SK-N-SH (cell line): Measurements from ENCODE around the gene PRF1. TPM values are rescaled to one million over a fixed set of nuclear protein-coding genes. Genes with fewer than 3 reads are reported as not detected.

ENCODE experiments used
- CTCF ChIA-PET: fragments of 300-600, 350-600 bp; formaldehyde crosslinking; extraction: SDS; loops from one replicate; lab custom pipeline; 2021; lab: Yijun Ruan, JAX
- POLR2A ChIA-PET: fragments of 350-600 bp; sonication (Branson Sonifier 250); formaldehyde crosslinking; extraction: SDS; loops from one replicate; lab custom pipeline; 2020; ENCODE audit warnings: antibody characterized with exemption, inconsistent platforms; lab: Yijun Ruan, JAX
- DNase-seq: peaks from one replicate; pipeline ENCODE4 v3.0.0; 2012
- H2AFZ ChIP-seq: fragments of 200-600 bp; sonication (generic); 2 replicates; pipeline ENCODE4 v1.8.1; 2016; ENCODE audit warnings: antibody characterized with exemption, mild to moderate bottlenecking, low read depth
- H3F3A ChIP-seq: fragments of 200-600 bp; sonication (generic); replicated peaks from 2 replicates; pipeline ENCODE3; 2016; ENCODE audit warnings: antibody characterized with exemption, mild to moderate bottlenecking; ENCODE audit not compliant: insufficient read depth
- H3K27ac ChIP-seq, 2 experiments: fragments of 200-500 bp in 1 of 2; fragments of 200-600 bp in 1 of 2; sonication (Bioruptor generic) in 1 of 2; sonication (generic), shearing (Covaris generic) in 1 of 2; 2 replicates each; pipeline versions ENCODE4 v1.5.1 to v1.6.1; 2014 to 2016; ENCODE audit warnings: low read depth in 2 of 2, inconsistent platforms in 1 of 2, low read length in 1 of 2, mild to moderate bottlenecking in 1 of 2, mixed read lengths in 1 of 2
- H3K27me3 ChIP-seq: fragments of 200-600 bp; sonication (generic), shearing (Covaris generic); 2 replicates; pipeline ENCODE4 v1.6.1; 2016; ENCODE audit warnings: mixed run types; ENCODE audit not compliant: insufficient read depth
- H3K36me3 ChIP-seq, 2 experiments: fragments of 200-500 bp in 1 of 2; fragments of 200-600 bp in 1 of 2; sonication (Bioruptor generic) in 1 of 2; sonication (generic) in 1 of 2; replicated peaks in 1 of 2; 2 replicates each; pipeline versions ENCODE3 to v1.5.1; 2014 to 2016; ENCODE audit warnings: low read length in 1 of 2, mild to moderate bottlenecking in 1 of 2; ENCODE audit not compliant: insufficient read depth in 2 of 2, control insufficient read depth in 1 of 2
- H3K4me1 ChIP-seq, 2 experiments: fragments of 200-500 bp in 1 of 2; fragments of 200-600 bp in 1 of 2; sonication (Bioruptor generic) in 1 of 2; sonication (generic), shearing (Covaris generic) in 1 of 2; 2 replicates each; pipeline versions ENCODE4 v1.5.1 to v1.6.1; 2014 to 2016; ENCODE audit warnings: low read depth in 1 of 2, low read length in 1 of 2, mixed run types in 1 of 2; ENCODE audit not compliant: insufficient read depth in 2 of 2, control insufficient read depth in 1 of 2
- H3K4me2 ChIP-seq: fragments of 200-600 bp; sonication (generic), shearing (Covaris generic); 2 replicates; pipeline ENCODE4 v1.6.1; 2017; ENCODE audit warnings: mixed run types
- H3K4me3 ChIP-seq, 2 experiments: fragments of 200-500 bp in 1 of 2; fragments of 200-600 bp in 1 of 2; sonication (Bioruptor generic) in 1 of 2; sonication (generic), shearing (Covaris generic) in 1 of 2; 2 replicates each; pipeline versions ENCODE4 v1.5.1 to v1.8.1; 2014 to 2016; ENCODE audit warnings: low read depth in 2 of 2, inconsistent platforms in 1 of 2, low read length in 1 of 2, mild to moderate bottlenecking in 1 of 2, mixed read lengths in 1 of 2, moderate library complexity in 1 of 2
- H3K79me2 ChIP-seq: fragments of 200-600 bp; sonication (generic); 2 replicates; pipeline ENCODE4 v1.8.1; 2017; ENCODE audit warnings: mild to moderate bottlenecking; ENCODE audit not compliant: insufficient read depth
- H3K9ac ChIP-seq: fragments of 200-600 bp; sonication (generic); 2 replicates; pipeline ENCODE4 v1.6.1; 2017; ENCODE audit warnings: mixed run types
- H3K9me2 ChIP-seq: fragments of 200-600 bp; sonication (generic); 2 replicates; pipeline ENCODE4 v1.6.1; 2017; ENCODE audit warnings: mixed run types
- H3K9me3 ChIP-seq: fragments of 200-600 bp; sonication (generic); 2 replicates; pipeline ENCODE4 v1.6.1; 2017; ENCODE audit warnings: mixed run types, mild to moderate bottlenecking, moderate library complexity
- H4K20me1 ChIP-seq: fragments of 200-600 bp; sonication (generic); 2 replicates; pipeline ENCODE4 v1.6.1; 2017; ENCODE audit warnings: mild to moderate bottlenecking, mixed run types; ENCODE audit not compliant: insufficient read depth
- CHD2 ChIP-seq: fragments of 150-350 bp; IDR thresholded peaks from 2 replicates; pipeline ENCODE4 v1.6.1; 2018; ENCODE audit warnings: low read length; ENCODE audit not compliant: partially characterized antibody
- EP300 ChIP-seq, 2 experiments: IDR thresholded peaks; 2 replicates each; pipeline versions ENCODE4 v1.4.0 to v1.6.1; 2012; ENCODE audit warnings: borderline replicate concordance in 1 of 2, low read depth in 1 of 2, low read length in 1 of 2
- EZH2phosphoT487 ChIP-seq: fragments of 200-600 bp; sonication (generic); IDR thresholded peaks from 2 replicates; pipeline ENCODE4 v1.6.1; 2017; ENCODE audit warnings: low read depth, mixed run types, mild to moderate bottlenecking, antibody characterized with exemption, moderate library complexity, borderline replicate concordance
- FOSL2 ChIP-seq: IDR thresholded peaks from 2 replicates; pipeline ENCODE4 v1.4.0; 2012; ENCODE audit warnings: low read depth, mild to moderate bottlenecking, moderate library complexity, borderline replicate concordance
- GABPA ChIP-seq: IDR thresholded peaks from 2 replicates; pipeline ENCODE4 v1.4.0; 2012; ENCODE audit warnings: low read depth, mild to moderate bottlenecking
- GATA2 ChIP-seq: sonication (generic); formaldehyde crosslinking; IDR thresholded peaks from 2 replicates; pipeline ENCODE4 v1.5.0; 2020; ENCODE audit warnings: mild to moderate bottlenecking, missing genetic modification reagents
- JUND ChIP-seq: IDR thresholded peaks from 2 replicates; pipeline ENCODE4 v1.4.0; 2012
- MEF2A ChIP-seq: IDR thresholded peaks from 2 replicates; pipeline ENCODE4 v1.4.0; 2012; ENCODE audit warnings: low read depth, borderline replicate concordance
- MXI1 ChIP-seq: IDR thresholded peaks from 2 replicates; pipeline ENCODE4 v1.6.1; 2012; ENCODE audit warnings: mild to moderate bottlenecking, low read depth, low read length, improper control_type of control experiment
- NFIC ChIP-seq: IDR thresholded peaks from 2 replicates; pipeline ENCODE4 v1.4.0; 2012; ENCODE audit warnings: borderline replicate concordance
- NRF1 ChIP-seq: IDR thresholded peaks from 2 replicates; pipeline ENCODE4 v1.6.1; 2012; ENCODE audit warnings: low read depth, mild to moderate bottlenecking, low read length
- POLR2AphosphoS5 ChIP-seq: IDR thresholded peaks from 2 replicates; pipeline ENCODE4 v1.6.1; 2012; ENCODE audit warnings: low read depth, low read length
- RCOR1 ChIP-seq: fragments of 150-350 bp; IDR thresholded peaks from 2 replicates; pipeline ENCODE4 v1.6.1; 2017; ENCODE audit warnings: antibody characterized with exemption, low read length
- TEAD4 ChIP-seq: IDR thresholded peaks from 2 replicates; pipeline ENCODE4 v1.4.0; 2012; ENCODE audit warnings: mild to moderate bottlenecking, borderline replicate concordance; ENCODE audit not compliant: insufficient read depth
- YY1 ChIP-seq: IDR thresholded peaks from 2 replicates; pipeline ENCODE4 v1.4.0; 2012; ENCODE audit warnings: low read depth, mild to moderate bottlenecking
- WGBS: methylation state at CpG from one replicate; pipeline ENCODE4 v1.1.6; 2017; ENCODE audit warnings: low lambda C conversion rate; 5-methylcytosine and 5-hydroxymethylcytosine counted together
- polyA plus RNA-seq, 3 experiments: library from polyadenylated mRNA; depleted of rRNA; stranded (reverse); fragments of >200 nt; gene quantifications; 2 replicates each; pipeline ENCODE4 v1.2.3, GENCODE V29; 2012
- TF ChIP-seq, protein P1 (sequence below): IDR thresholded peaks from 2 replicates; pipeline ENCODE4 v1.4.0; 2012; ENCODE audit warnings: low read depth, borderline replicate concordance
- TF ChIP-seq, protein P2 (sequence below): fragments of 150-350 bp; IDR thresholded peaks from 2 replicates; pipeline ENCODE4 v1.6.1; 2017; ENCODE audit warnings: antibody characterized with exemption, low read length, low read depth, borderline replicate concordance
- TF ChIP-seq, protein P3 (sequence below): IDR thresholded peaks from 2 replicates; pipeline ENCODE4; 2012
- TF ChIP-seq, protein P4 (sequence below): IDR thresholded peaks from 2 replicates; pipeline ENCODE4 v1.4.0; 2012; ENCODE audit warnings: low read depth
- TF ChIP-seq, protein P5 (sequence below): IDR thresholded peaks from 2 replicates; pipeline ENCODE4 v1.6.1; 2012; ENCODE audit warnings: mild to moderate bottlenecking, low read depth, low read length, moderate library complexity

Gene PRF1
- polyA plus RNA-seq, 1 of the 3 experiments (the other 2 are of a cell fraction) = not detected

DNA sequence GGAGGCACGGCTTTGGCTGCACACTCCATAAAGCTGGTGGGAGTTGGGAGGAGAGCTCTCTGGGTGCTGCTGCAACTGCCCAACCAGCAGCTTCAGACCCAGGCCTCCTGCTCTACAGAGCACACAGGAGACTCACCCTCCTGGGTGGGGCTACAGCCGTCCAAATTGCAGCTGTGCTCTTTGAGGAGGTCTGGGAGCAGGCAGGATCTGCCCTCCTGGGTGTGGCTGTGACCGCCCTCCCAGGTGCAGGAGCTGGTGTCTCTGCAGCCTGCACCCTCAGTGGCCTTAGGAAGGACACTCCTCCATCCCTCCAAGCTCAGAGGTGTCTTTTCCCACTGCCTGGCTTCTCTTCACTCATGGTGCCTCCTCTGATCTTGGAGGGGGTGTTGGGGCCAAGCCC is 20.0 kb upstream of the PRF1 start:
- Histone ChIP-seq H3K4me3 (no peak overlapping the region), H3F3A (no peaks in the 10 kb centered on the region), H3K9ac (no peak overlapping the region), H3K4me2 (no peak overlapping the region), H3K4me1 (no peaks in the 10 kb centered on the region), H3K9me3 (peaks cover 7% of the 10 kb centered on the region; the same call in 1 of the 2 replicates), H3K27ac (no peak overlapping the region), H2AFZ (no peak overlapping the region), H3K36me3 (no peaks in the 10 kb centered on the region), H3K79me2 (no peaks in the 10 kb centered on the region), H4K20me1 (no peaks in the 10 kb centered on the region), H3K9me2 (no peaks in the 10 kb centered on the region), H3K27me3 (no peaks in the 10 kb centered on the region)
- WGBS = 57% methylated on average over 1 of the region's 3 CpGs
- CTCF ChIA-PET = no interaction called here
- DNase-seq = no peak
- POLR2A ChIA-PET = no interaction called here
- no peak for TF ChIP-seq YY1
- TF ChIP-seq, protein P1, sequence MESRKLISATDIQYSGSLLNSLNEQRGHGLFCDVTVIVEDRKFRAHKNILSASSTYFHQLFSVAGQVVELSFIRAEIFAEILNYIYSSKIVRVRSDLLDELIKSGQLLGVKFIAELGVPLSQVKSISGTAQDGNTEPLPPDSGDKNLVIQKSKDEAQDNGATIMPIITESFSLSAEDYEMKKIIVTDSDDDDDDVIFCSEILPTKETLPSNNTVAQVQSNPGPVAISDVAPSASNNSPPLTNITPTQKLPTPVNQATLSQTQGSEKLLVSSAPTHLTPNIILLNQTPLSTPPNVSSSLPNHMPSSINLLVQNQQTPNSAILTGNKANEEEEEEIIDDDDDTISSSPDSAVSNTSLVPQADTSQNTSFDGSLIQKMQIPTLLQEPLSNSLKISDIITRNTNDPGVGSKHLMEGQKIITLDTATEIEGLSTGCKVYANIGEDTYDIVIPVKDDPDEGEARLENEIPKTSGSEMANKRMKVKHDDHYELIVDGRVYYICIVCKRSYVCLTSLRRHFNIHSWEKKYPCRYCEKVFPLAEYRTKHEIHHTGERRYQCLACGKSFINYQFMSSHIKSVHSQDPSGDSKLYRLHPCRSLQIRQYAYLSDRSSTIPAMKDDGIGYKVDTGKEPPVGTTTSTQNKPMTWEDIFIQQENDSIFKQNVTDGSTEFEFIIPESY = no peak
- TF ChIP-seq, protein P2, sequence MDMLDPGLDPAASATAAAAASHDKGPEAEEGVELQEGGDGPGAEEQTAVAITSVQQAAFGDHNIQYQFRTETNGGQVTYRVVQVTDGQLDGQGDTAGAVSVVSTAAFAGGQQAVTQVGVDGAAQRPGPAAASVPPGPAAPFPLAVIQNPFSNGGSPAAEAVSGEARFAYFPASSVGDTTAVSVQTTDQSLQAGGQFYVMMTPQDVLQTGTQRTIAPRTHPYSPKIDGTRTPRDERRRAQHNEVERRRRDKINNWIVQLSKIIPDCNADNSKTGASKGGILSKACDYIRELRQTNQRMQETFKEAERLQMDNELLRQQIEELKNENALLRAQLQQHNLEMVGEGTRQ = no peak
- TF ChIP-seq GABPA = no peak
- no peak for TF ChIP-seq MEF2A
- no peak for TF ChIP-seq FOSL2
- TF ChIP-seq NFIC = no peak
- no peak for TF ChIP-seq TEAD4
- TF ChIP-seq RCOR1 = no peak
- TF ChIP-seq, protein P3, sequence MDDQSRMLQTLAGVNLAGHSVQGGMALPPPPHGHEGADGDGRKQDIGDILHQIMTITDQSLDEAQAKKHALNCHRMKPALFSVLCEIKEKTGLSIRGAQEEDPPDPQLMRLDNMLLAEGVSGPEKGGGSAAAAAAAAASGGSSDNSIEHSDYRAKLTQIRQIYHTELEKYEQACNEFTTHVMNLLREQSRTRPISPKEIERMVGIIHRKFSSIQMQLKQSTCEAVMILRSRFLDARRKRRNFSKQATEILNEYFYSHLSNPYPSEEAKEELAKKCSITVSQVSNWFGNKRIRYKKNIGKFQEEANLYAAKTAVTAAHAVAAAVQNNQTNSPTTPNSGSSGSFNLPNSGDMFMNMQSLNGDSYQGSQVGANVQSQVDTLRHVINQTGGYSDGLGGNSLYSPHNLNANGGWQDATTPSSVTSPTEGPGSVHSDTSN = no peak
- TF ChIP-seq EZH2phosphoT487 = no peak
- no peak for TF ChIP-seq JUND
- TF ChIP-seq POLR2AphosphoS5 = no peak
- no peak for TF ChIP-seq CHD2

DNA sequence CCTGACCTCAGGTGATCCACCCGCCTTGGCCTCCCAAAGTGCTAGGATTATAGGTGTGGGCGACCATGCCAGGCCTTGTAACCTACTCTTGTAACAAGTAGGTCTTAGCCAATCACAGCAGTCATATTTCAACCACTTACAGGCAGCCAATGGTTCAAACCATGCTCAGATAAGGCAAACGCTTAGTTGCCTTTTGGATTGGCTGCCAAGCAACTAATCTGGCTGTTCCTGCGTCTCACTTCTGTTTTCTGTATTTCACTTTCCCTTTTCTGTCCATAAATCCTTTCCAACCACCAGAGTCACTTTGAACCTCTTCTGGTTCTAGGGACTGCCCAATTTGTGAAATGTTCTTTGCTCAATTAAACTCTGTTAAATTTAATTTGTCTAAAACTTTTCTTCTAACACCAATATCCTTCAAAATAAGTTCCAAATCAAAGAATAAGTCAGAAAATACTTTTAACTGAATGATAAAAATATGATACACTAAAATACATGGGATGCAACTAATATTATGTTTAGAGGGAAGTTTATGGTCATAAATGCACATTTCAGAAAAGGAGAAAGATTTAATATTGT is 19.1 kb upstream of the PRF1 start:
- Histone ChIP-seq H3K27me3 (no peaks in the 10 kb centered on the region), H3K4me3 (no peak overlapping the region), H4K20me1 (no peaks in the 10 kb centered on the region), H3K27ac (no peak overlapping the region), H3K36me3 (no peaks in the 10 kb centered on the region), H3K4me1 (no peaks in the 10 kb centered on the region), H3K9me3 (peaks cover 7% of the 10 kb centered on the region; the same call in 1 of the 2 replicates), H3K79me2 (no peaks in the 10 kb centered on the region), H2AFZ (no peak overlapping the region), H3K9me2 (no peaks in the 10 kb centered on the region), H3F3A (no peaks in the 10 kb centered on the region), H3K4me2 (no peak overlapping the region), H3K9ac (no peak overlapping the region)
- WGBS = 38% methylated on average over 4 of the region's 4 CpGs
- ChIA-PET CTCF (interaction anchor here (1.2 to 1.9 kb wide), 2 partner anchors 10 to 135 kb away, joined by 4 read pairs; no protein-coding TSS in a partner anchor), POLR2A (no interaction called here)
- DNase-seq = no peak
- TF ChIP-seq MXI1 (no peak), NRF1 (no peak), FOSL2 (no peak), EP300 (IDR thresholded peaks at IDR 0.05; ENCODE audit: borderline replicate concordance in 1 of 2, low read depth in 1 of 2, low read length in 1 of 2) (no peak), GATA2 (CRISPR knock-in tag) (no peak), TEAD4 (no peak), MEF2A (no peak), CHD2 (no peak)
- TF ChIP-seq, protein P4, sequence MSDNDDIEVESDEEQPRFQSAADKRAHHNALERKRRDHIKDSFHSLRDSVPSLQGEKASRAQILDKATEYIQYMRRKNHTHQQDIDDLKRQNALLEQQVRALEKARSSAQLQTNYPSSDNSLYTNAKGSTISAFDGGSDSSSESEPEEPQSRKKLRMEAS = no peak
- TF ChIP-seq, protein P5, sequence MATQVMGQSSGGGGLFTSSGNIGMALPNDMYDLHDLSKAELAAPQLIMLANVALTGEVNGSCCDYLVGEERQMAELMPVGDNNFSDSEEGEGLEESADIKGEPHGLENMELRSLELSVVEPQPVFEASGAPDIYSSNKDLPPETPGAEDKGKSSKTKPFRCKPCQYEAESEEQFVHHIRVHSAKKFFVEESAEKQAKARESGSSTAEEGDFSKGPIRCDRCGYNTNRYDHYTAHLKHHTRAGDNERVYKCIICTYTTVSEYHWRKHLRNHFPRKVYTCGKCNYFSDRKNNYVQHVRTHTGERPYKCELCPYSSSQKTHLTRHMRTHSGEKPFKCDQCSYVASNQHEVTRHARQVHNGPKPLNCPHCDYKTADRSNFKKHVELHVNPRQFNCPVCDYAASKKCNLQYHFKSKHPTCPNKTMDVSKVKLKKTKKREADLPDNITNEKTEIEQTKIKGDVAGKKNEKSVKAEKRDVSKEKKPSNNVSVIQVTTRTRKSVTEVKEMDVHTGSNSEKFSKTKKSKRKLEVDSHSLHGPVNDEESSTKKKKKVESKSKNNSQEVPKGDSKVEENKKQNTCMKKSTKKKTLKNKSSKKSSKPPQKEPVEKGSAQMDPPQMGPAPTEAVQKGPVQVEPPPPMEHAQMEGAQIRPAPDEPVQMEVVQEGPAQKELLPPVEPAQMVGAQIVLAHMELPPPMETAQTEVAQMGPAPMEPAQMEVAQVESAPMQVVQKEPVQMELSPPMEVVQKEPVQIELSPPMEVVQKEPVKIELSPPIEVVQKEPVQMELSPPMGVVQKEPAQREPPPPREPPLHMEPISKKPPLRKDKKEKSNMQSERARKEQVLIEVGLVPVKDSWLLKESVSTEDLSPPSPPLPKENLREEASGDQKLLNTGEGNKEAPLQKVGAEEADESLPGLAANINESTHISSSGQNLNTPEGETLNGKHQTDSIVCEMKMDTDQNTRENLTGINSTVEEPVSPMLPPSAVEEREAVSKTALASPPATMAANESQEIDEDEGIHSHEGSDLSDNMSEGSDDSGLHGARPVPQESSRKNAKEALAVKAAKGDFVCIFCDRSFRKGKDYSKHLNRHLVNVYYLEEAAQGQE = no peak
